GM23338 (cell line): ENCODE measurements around the gene KCTD8. TPM values are rescaled to one million over a fixed set of nuclear protein-coding genes. Genes with fewer than 3 reads are reported as not detected.
A peak's percentile ranks its signal among the peaks of the same experiment; 100 is the strongest.

Experiments used
- ATAC-seq: fragments of 200-7000 bp; cut with Tn5 transposase; 3 replicates; pipeline ENCODE4 v1.9.1; 2020
- DNase-seq: peaks from one replicate; pipeline ENCODE4 v3.0.0-alpha.2; 2015; ENCODE audit warnings: low spot score
- H2AFZ ChIP-seq: fragments of 200-600 bp; sonication (generic); 2 replicates; pipeline ENCODE4 v1.8.0; 2016; ENCODE audit warnings: antibody characterized with exemption, mild to moderate bottlenecking, moderate library complexity
- H3F3A ChIP-seq: fragments of 200-600 bp; sonication (generic); replicated peaks from 2 replicates; pipeline ENCODE4 v1.8.0; 2017; ENCODE audit warnings: antibody characterized with exemption, mixed run types, low read depth
- H3K27ac ChIP-seq: fragments of 200-600 bp; sonication (generic); 2 replicates; pipeline ENCODE4 v1.6.1; 2016; ENCODE audit warnings: low read depth
- H3K27me3 ChIP-seq: fragments of 200-600 bp; sonication (generic); 2 replicates; pipeline ENCODE4 v1.8.0; 2016; ENCODE audit warnings: mild to moderate bottlenecking, mixed run types, moderate library complexity; ENCODE audit not compliant: insufficient read depth
- H3K36me3 ChIP-seq: fragments of 200-600 bp; sonication (generic); 2 replicates; pipeline ENCODE4 v1.8.0; 2016; ENCODE audit warnings: mild to moderate bottlenecking; ENCODE audit not compliant: insufficient read depth
- H3K4me1 ChIP-seq: fragments of 200-600 bp; sonication (generic); 2 replicates; pipeline ENCODE4 v1.8.0; 2016; ENCODE audit warnings: mild to moderate bottlenecking, moderate library complexity; ENCODE audit not compliant: insufficient read depth
- H3K4me2 ChIP-seq: fragments of 200-600 bp; sonication (generic); 2 replicates; pipeline ENCODE4 v1.7.1; 2017; ENCODE audit warnings: mixed run types
- H3K4me3 ChIP-seq: fragments of 200-600 bp; sonication (generic); 2 replicates; pipeline ENCODE4 v1.6.1; 2016; ENCODE audit warnings: mixed run types
- H3K79me2 ChIP-seq: fragments of 200-600 bp; sonication (generic); replicated peaks from 2 replicates; pipeline ENCODE4 v1.8.0; 2017; ENCODE audit warnings: mild to moderate bottlenecking; ENCODE audit not compliant: insufficient read depth
- H3K9me2 ChIP-seq: fragments of 200-600 bp; sonication (generic); 2 replicates; pipeline ENCODE4 v1.8.0; 2017; ENCODE audit not compliant: insufficient read depth
- H4K20me1 ChIP-seq: fragments of 200-600 bp; sonication (generic); replicated peaks from 2 replicates; pipeline ENCODE4 v1.8.0; 2017; ENCODE audit warnings: mild to moderate bottlenecking; ENCODE audit not compliant: insufficient read depth
- H3K27ac Mint-ChIP-seq: 2 replicates; pipeline ENCODE4 v1.8.0; 2020; ENCODE audit warnings: inconsistent platforms, mild to moderate bottlenecking, moderate library complexity, mixed read lengths
- H3K27me3 Mint-ChIP-seq: 3 replicates; pipeline ENCODE4 v1.8.0; 2022; ENCODE audit warnings: low read depth, mild to moderate bottlenecking, moderate library complexity, mixed read lengths, inconsistent platforms; ENCODE audit not compliant: insufficient read depth, poor library complexity
- H3K36me3 Mint-ChIP-seq: 3 replicates; pipeline ENCODE4 v1.8.0; 2021; ENCODE audit warnings: low read depth, mild to moderate bottlenecking, inconsistent platforms, moderate library complexity, mixed read lengths
- H3K4me1 Mint-ChIP-seq: 3 replicates; pipeline ENCODE4 v1.8.0; 2020; ENCODE audit warnings: mild to moderate bottlenecking, inconsistent platforms, mixed read lengths
- H3K4me3 Mint-ChIP-seq: 3 replicates; pipeline ENCODE4 v1.8.0; 2021; ENCODE audit warnings: moderate library complexity, mild to moderate bottlenecking, inconsistent platforms, mixed read lengths
- H3K9me3 Mint-ChIP-seq: 3 replicates; pipeline ENCODE4 v1.8.0; 2020; ENCODE audit warnings: moderate library complexity, mild to moderate bottlenecking, inconsistent platforms, mixed read lengths
- CREB1 ChIP-seq: fragments of 250-450 bp; sonication (Bioruptor Pico); IDR thresholded peaks from 2 replicates; pipeline ENCODE4 v1.5.0; 2020; ENCODE audit warnings: low read depth, mild to moderate bottlenecking, moderate library complexity
- ETS1 ChIP-seq: IDR thresholded peaks from 2 replicates; pipeline ENCODE4 v1.6.1; 2016; ENCODE audit warnings: antibody characterized with exemption
- EZH2 ChIP-seq: fragments of 200-600 bp; sonication (generic); IDR thresholded peaks from one replicate; pipeline ENCODE4 v1.8.0; 2017; ENCODE audit warnings: antibody characterized with exemption, mild to moderate bottlenecking, low read depth; ENCODE audit not compliant: unreplicated experiment
- EZH2phosphoT487 ChIP-seq: fragments of 200-600 bp; sonication (generic); IDR thresholded peaks from one replicate; pipeline ENCODE4 v1.8.1; 2018; ENCODE audit warnings: antibody characterized with exemption; ENCODE audit not compliant: unreplicated experiment
- JUNB ChIP-seq: IDR thresholded peaks from one replicate; pipeline ENCODE4 v1.6.1; 2016; ENCODE audit warnings: antibody characterized with exemption; ENCODE audit not compliant: unreplicated experiment
- NANOG ChIP-seq: IDR thresholded peaks from 2 replicates; pipeline ENCODE4 v1.6.1; 2016; ENCODE audit warnings: antibody characterized with exemption, borderline replicate concordance
- POLR2AphosphoS5 ChIP-seq: IDR thresholded peaks from 2 replicates; pipeline ENCODE4 v1.6.1; 2016; ENCODE audit warnings: antibody characterized with exemption, low read depth
- STAT1 ChIP-seq: IDR thresholded peaks from one replicate; pipeline ENCODE4 v1.6.1; 2016; ENCODE audit warnings: antibody characterized with exemption; ENCODE audit not compliant: unreplicated experiment
- ZNF114 ChIP-seq: fragments of 250-450 bp; sonication (Bioruptor Pico); IDR thresholded peaks from 2 replicates; pipeline ENCODE4 v1.5.0; 2020; ENCODE audit warnings: mild to moderate bottlenecking, moderate library complexity
- ZNF331 ChIP-seq: fragments of 250-450 bp; sonication (Bioruptor Pico); IDR thresholded peaks from 2 replicates; pipeline ENCODE4 v1.5.0; 2020; ENCODE audit warnings: low read depth, mild to moderate bottlenecking, moderate library complexity
- polyA plus RNA-seq: library from polyadenylated mRNA; unstranded; fragments of >200 nt; fragmentation: Nextera tagmentation; extraction: Ambion mirVana; gene quantifications from 2 replicates; pipeline ENCODE4 v1.2.1, GENCODE V29; 2016
- total RNA-seq: library from RNA; depleted of rRNA; stranded (reverse); fragments of >200 nt; shearing (Covaris generic); gene quantifications from 2 replicates; pipeline ENCODE4 v1.2.3, GENCODE V29; 2014
- TF ChIP-seq, protein P1 (sequence below): IDR thresholded peaks from one replicate; pipeline ENCODE4 v1.6.1; 2018; ENCODE audit warnings: antibody characterized with exemption; ENCODE audit not compliant: unreplicated experiment
- TF ChIP-seq, protein P2 (sequence below): fragments of 250-450 bp; sonication (Bioruptor Pico); IDR thresholded peaks from 2 replicates; pipeline ENCODE4 v1.5.0; 2020; ENCODE audit warnings: mild to moderate bottlenecking, moderate library complexity
- TF ChIP-seq, protein P3 (sequence below), 2 experiments: fragments of 200-600 bp in 1 of 2; sonication (generic) in 1 of 2; conservative IDR thresholded peaks; 2 replicates each; pipeline versions ENCODE4 v1.5.1 to v1.6.1; 2016 to 2017; ENCODE audit warnings: antibody characterized with exemption in 2 of 2, low read depth in 2 of 2, mild to moderate bottlenecking in 2 of 2, moderate library complexity in 1 of 2

Gene KCTD8
- total and polyA plus RNA-seq, 2 experiments from 2014 or later: 2.8 to 5.0 TPM

- Histone ChIP-seq H3K79me2 (no peaks in the 10 kb centered on the region), H3K36me3 (no peaks in the 10 kb centered on the region), H3K4me3 (no peak overlapping the region), H2AFZ (peak overlapping the region; percentile 19), H3K9me2 (no peaks in the 10 kb centered on the region), H3K27ac (no peak overlapping the region), H3K4me2 (no peak overlapping the region), H4K20me1 (no peaks in the 10 kb centered on the region), H3K27me3 (no peaks in the 10 kb centered on the region), H3K4me1 (no peaks in the 10 kb centered on the region), H3F3A (no peaks in the 10 kb centered on the region)
- H3K27ac Mint-ChIP-seq: no peak overlapping the region
- H3K4me3 Mint-ChIP-seq: no peak overlapping the region
- no peak for ATAC-seq
- no peak for DNase-seq
- TF ChIP-seq EZH2 (no peak), STAT1 (no peak), ZNF114 (CRISPR knock-in tag) (no peak), NANOG (no peak), ETS1 (no peak), ZNF331 (CRISPR knock-in tag) (no peak), EZH2phosphoT487 (no peak), CREB1 (CRISPR knock-in tag) (no peak), JUNB (no peak), POLR2AphosphoS5 (no peak)
- TF ChIP-seq, protein P1, sequence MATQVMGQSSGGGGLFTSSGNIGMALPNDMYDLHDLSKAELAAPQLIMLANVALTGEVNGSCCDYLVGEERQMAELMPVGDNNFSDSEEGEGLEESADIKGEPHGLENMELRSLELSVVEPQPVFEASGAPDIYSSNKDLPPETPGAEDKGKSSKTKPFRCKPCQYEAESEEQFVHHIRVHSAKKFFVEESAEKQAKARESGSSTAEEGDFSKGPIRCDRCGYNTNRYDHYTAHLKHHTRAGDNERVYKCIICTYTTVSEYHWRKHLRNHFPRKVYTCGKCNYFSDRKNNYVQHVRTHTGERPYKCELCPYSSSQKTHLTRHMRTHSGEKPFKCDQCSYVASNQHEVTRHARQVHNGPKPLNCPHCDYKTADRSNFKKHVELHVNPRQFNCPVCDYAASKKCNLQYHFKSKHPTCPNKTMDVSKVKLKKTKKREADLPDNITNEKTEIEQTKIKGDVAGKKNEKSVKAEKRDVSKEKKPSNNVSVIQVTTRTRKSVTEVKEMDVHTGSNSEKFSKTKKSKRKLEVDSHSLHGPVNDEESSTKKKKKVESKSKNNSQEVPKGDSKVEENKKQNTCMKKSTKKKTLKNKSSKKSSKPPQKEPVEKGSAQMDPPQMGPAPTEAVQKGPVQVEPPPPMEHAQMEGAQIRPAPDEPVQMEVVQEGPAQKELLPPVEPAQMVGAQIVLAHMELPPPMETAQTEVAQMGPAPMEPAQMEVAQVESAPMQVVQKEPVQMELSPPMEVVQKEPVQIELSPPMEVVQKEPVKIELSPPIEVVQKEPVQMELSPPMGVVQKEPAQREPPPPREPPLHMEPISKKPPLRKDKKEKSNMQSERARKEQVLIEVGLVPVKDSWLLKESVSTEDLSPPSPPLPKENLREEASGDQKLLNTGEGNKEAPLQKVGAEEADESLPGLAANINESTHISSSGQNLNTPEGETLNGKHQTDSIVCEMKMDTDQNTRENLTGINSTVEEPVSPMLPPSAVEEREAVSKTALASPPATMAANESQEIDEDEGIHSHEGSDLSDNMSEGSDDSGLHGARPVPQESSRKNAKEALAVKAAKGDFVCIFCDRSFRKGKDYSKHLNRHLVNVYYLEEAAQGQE: no peak
- TF ChIP-seq, protein P2, sequence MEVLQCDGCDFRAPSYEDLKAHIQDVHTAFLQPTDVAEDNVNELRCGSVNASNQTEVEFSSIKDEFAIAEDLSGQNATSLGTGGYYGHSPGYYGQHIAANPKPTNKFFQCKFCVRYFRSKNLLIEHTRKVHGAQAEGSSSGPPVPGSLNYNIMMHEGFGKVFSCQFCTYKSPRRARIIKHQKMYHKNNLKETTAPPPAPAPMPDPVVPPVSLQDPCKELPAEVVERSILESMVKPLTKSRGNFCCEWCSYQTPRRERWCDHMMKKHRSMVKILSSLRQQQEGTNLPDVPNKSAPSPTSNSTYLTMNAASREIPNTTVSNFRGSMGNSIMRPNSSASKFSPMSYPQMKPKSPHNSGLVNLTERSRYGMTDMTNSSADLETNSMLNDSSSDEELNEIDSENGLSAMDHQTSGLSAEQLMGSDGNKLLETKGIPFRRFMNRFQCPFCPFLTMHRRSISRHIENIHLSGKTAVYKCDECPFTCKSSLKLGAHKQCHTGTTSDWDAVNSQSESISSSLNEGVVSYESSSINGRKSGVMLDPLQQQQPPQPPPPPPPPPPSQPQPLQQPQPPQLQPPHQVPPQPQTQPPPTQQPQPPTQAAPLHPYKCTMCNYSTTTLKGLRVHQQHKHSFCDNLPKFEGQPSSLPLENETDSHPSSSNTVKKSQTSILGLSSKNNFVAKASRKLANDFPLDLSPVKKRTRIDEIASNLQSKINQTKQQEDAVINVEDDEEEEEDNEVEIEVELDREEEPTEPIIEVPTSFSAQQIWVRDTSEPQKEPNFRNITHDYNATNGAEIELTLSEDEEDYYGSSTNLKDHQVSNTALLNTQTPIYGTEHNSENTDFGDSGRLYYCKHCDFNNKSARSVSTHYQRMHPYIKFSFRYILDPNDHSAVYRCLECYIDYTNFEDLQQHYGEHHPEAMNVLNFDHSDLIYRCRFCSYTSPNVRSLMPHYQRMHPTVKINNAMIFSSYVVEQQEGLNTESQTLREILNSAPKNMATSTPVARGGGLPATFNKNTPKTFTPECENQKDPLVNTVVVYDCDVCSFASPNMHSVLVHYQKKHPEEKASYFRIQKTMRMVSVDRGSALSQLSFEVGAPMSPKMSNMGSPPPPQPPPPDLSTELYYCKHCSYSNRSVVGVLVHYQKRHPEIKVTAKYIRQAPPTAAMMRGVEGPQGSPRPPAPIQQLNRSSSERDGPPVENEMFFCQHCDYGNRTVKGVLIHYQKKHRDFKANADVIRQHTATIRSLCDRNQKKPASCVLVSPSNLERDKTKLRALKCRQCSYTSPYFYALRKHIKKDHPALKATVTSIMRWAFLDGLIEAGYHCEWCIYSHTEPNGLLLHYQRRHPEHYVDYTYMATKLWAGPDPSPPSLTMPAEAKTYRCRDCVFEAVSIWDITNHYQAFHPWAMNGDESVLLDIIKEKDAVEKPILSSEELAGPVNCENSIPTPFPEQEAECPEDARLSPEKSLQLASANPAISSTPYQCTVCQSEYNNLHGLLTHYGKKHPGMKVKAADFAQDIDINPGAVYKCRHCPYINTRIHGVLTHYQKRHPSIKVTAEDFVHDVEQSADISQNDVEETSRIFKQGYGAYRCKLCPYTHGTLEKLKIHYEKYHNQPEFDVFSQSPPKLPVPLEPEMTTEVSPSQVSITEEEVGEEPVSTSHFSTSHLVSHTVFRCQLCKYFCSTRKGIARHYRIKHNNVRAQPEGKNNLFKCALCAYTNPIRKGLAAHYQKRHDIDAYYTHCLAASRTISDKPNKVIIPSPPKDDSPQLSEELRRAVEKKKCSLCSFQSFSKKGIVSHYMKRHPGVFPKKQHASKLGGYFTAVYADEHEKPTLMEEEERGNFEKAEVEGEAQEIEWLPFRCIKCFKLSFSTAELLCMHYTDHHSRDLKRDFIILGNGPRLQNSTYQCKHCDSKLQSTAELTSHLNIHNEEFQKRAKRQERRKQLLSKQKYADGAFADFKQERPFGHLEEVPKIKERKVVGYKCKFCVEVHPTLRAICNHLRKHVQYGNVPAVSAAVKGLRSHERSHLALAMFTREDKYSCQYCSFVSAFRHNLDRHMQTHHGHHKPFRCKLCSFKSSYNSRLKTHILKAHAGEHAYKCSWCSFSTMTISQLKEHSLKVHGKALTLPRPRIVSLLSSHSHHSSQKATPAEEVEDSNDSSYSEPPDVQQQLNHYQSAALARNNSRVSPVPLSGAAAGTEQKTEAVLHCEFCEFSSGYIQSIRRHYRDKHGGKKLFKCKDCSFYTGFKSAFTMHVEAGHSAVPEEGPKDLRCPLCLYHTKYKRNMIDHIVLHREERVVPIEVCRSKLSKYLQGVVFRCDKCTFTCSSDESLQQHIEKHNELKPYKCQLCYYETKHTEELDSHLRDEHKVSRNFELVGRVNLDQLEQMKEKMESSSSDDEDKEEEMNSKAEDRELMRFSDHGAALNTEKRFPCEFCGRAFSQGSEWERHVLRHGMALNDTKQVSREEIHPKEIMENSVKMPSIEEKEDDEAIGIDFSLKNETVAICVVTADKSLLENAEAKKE (CRISPR knock-in tag): no peak
- TF ChIP-seq, protein P3, sequence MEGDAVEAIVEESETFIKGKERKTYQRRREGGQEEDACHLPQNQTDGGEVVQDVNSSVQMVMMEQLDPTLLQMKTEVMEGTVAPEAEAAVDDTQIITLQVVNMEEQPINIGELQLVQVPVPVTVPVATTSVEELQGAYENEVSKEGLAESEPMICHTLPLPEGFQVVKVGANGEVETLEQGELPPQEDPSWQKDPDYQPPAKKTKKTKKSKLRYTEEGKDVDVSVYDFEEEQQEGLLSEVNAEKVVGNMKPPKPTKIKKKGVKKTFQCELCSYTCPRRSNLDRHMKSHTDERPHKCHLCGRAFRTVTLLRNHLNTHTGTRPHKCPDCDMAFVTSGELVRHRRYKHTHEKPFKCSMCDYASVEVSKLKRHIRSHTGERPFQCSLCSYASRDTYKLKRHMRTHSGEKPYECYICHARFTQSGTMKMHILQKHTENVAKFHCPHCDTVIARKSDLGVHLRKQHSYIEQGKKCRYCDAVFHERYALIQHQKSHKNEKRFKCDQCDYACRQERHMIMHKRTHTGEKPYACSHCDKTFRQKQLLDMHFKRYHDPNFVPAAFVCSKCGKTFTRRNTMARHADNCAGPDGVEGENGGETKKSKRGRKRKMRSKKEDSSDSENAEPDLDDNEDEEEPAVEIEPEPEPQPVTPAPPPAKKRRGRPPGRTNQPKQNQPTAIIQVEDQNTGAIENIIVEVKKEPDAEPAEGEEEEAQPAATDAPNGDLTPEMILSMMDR (conservative IDR thresholded peaks at IDR 0.05; ENCODE audit: low read depth in 2 of 2): no peak
- peaks cover 10% of the 10 kb centered on the region; the same call in 2 of the 3 replicates for H3K9me3 Mint-ChIP-seq
- peaks cover 11% of the 10 kb centered on the region; the same call in 2 of the 3 replicates for H3K36me3 Mint-ChIP-seq
- H3K4me1 Mint-ChIP-seq: no peaks in the 10 kb centered on the region
- no peaks in the 10 kb centered on the region for H3K27me3 Mint-ChIP-seq
Observed at GRCh38 chr4:44162538-44163270, 285.9 kb downstream of the KCTD8 start.
